Activated CD4-positive, alpha-beta T cell treated with anti-CD3 and anti-CD28 coated beads, Interleukin-10, Interleukin-2, amounts not matched to agents 100 ng/mL and 50 ng/mL, durations not matched to agents 16 hours and 8 hours (primary cell): ENCODE data around the gene TMTC3.
"Not testable (repeated sequence)": the region's sequence is repeated elsewhere in the genome, so short reads cannot be mapped to it uniquely, and the experiment has no call there.

ENCODE experiments used
- DNase-seq: peaks from one replicate; pipeline ENCODE4 v3.0.0-alpha.2; 2020

The TMTC3 gene

DNA sequence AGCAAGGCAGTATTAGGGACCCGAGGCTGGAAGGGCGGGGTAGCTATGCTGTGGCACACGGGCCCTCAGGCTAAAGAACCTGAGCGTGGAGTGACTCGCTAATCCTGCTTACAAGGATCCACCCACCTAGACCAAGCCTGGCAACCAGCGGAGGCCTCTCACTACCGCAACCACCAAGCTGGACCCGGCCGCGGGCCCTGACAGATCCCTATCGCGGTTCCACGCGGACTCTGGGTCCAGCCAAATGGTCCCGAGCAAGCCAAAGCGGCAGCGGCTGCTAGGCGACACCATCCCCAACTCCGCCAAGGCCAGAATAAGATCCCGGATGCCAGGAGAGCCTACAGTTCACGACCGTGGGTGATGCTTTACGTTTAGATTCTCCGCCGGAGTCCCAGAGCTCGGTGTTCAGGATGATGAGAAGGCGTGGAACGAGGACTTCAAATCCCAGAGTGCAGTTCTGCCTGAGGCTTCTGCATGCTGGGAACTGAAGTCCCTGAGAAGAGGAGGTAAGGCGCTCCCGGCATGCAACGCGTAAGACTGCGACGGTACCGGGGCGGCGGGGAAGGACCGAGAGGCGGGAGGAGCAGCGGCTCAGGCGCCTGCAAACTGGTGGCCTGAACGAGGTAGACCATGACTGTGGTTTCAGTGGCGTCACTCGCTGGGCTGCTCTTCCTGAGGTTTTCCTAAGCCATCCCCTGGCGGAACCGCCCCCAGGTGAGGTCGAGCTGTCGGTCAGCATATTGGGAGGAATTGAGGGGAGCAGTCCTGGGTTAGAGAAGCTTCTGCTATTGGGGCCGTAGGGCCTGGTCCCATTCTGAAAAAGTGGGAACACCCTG is at the start of gene TMTC3, which contains the start of gene CEP290:
TMTC3 (plus strand) TSS at position 534 of the 836 bp plus-strand sequence. CDS start 6,009 bp downstream, outside the sequence.
CEP290 (minus strand) TSS at position 315 of the 836 bp plus-strand sequence. CDS start 781 bp downstream, outside the sequence.
- DNase-seq = peak; percentile 98

DNA sequence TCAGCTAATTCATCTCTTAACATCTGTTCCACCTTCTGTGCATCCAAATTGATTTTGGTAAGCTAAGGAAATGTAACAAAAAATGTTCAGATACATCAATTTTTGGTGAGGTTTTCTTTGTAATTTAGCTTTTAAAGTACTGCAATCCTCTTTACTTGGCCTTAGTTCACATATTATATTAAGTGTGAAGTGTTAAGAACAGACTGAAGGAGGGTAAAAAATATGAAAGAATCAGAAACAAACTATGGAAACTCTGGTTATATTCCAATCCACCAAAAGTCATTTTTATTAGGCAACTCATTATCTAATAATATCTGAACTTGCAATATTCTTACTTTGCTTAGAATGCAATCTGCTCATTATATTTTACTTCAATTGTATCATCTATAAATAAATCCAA is 49.3 kb upstream of the TMTC3 start:
- DNase-seq = no peak

GRCh38 chr12:88093573-88093972 is 48.5 kb upstream of the TMTC3 start:
- DNase-seq = no peak

GRCh38 chr12:88108021-88108420 is 34.1 kb upstream of the TMTC3 start:
- DNase-seq = no peak

DNA sequence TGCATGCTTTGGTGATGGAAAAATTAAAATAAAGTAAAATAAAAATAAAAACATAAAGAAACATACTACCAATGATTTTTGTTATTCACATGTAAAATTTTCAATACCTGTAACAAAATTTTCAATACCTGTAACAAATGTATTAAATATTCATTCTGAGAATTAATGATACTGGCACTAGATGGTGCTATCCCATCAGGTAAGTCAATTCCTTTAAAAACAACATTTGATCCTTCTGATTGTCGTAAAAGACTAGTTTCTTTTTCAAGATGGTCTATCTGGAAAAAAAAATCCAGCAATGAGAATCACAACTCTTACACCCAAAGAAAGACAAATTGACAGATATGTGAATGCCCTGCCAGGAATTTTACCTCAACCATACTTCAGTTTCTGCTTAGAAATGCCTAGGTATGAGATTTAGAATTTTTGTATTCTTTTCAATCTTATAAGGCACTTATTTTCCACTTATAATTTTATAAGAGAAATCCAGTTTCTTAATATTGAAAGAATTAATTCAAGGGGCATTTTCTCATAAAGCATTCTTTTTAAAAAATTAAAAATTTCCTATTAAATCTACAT is 30.9 kb upstream of the TMTC3 start:
- DNase-seq = peak; percentile 31

DNA sequence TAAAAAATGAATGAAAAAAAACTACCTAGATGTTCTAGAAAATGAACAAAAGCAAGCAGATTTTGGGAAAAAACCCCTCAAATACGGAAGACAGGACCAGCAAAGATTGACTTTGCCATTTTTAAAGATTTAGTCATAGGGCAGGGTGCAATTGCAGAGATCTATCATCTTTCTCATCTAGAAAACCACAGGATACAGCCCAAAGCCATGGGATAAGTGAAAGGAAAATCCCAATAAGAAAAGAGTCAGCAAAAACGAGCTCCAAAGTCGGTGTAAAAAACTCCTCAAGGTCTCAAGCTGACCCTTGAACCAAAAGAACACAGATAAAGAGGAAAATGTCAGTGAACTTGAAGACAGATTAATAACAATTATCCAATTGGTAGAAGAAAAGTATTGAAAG is 28.2 kb upstream of the TMTC3 start:
- DNase-seq = no peak

- DNase-seq = no peak
These were observed 19.4 kb upstream of the TMTC3 start for GRCh38 chr12:88122666-88123065.

DNA sequence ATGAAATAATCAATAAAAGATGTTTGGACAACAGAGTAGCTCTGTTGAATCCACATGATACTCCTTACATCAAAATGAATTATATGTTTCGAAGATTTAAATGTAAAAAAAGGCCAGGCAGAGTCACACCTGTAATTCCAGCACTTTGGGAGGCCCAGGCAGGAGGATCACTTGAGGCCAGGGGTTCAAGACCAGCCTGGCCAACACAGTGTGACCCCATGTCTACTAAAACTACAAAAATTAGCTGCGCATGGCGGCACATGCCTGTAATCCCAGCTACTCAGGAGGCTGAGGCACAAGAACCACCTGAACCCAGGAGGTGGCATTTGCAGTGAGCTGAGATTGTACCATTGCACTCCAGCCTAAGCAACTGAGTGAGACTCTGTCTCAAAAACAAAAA is 15.0 kb upstream of the TMTC3 start:
- DNase-seq = no peak

DNA sequence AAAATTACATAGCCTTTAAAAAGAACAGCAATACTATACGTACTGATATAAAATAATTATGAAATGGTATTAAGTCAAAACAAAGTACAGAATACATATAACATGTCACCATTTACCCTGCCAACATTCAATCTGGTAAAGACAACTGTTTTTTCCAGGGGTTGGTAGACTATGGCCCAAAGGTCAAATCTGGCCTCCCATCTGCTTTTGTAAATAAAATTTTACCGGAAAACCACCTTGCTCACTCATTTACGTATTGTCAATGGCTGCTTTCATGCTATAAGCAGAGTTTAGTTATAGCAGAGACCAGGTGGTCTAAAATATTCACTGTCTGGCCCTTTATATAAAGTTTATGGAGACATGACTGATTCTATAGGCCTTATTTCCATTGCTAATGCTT is 14.3 kb upstream of the TMTC3 start:
- DNase-seq = no peak

DNA sequence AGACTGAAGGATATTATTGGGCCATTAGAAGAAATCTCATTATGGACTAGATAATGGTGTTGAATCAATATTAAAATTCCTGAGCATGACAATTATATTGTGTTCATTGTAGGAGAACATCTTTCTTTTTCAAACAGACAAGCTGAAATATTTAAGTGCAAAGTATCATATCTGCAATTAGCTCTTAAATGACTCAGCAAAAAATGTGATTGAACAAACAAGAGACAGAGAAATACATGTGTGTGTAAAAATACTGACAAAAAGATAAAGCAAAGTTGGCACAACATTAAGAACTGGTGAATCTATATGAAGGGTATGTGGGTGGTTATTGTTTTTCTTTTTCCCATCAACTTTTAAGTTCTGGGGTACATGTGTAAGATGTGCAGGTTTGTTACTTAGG is 9.7 kb upstream of the TMTC3 start:
- no peak for DNase-seq

DNA sequence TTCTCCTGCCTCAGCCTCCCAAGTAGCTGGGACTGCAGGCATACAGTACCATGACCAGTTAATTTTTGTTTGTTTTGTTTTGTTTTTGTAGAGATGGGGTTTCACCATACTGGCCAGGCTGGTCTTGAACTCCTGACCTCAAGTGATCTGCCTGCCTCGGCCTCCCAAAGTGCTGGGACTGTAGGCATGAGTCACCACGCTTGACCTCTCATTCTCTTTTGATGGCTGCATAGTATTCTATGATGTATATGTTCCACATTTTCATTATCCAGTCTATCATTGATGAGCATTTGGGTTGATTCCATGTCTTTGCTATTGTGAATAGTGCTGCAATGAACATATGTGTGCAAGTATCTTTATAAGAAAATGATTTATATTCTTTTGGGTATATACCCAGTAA is 8.9 kb upstream of the TMTC3 start:
- not testable (repeated sequence) for DNase-seq

DNA sequence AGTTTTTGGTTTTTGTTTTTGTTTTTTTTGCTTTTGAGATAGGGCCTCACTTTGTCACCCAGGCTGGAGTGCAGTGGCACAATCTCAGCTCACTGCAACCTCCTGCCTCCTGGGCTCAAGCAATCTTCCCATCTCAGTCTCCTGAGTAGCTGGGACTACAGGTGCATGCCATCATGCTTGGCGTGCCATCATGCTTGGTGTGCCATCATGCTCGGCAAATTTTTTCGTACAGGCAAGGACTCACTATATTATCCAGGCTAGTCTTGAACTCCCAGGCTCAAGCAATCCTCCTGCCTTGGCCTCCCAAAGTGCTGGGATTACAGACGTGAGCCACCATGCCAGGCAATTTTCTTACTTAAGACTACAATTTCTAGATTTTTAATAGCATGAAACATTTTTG is 2.4 kb upstream of the TMTC3 start:
- DNase-seq = not testable (repeated sequence)

- no peak for DNase-seq
These were observed 708 bp upstream of the TMTC3 start for GRCh38 chr12:88141425-88141773.

DNA sequence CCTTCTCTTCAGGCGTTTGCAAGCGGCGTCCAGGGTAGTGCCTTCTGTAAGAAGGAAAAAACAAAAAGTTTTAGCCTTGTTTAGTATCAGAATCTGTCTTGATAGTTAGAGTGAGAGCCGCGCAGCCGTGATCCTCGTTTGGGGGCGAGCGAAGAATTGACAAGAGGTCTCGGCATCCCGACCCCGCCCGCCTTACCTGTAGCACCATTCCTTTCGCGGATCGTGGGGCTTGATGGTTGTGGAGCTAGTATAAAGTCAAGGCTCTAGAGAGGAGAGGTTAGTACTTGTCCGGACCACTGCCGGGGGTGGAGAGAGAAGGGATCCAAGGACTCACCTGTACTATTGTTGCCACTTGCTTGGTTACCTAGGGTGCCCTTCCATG is 494 bp downstream of the TMTC3 start:
- DNase-seq = peak; percentile 14

- no peak for DNase-seq
These were observed 1.9 kb downstream of the TMTC3 start for GRCh38 chr12:88144037-88144436.

GRCh38 chr12:88144546-88145468 is 2.7 kb downstream of the TMTC3 start:
- DNase-seq = no peak

DNA sequence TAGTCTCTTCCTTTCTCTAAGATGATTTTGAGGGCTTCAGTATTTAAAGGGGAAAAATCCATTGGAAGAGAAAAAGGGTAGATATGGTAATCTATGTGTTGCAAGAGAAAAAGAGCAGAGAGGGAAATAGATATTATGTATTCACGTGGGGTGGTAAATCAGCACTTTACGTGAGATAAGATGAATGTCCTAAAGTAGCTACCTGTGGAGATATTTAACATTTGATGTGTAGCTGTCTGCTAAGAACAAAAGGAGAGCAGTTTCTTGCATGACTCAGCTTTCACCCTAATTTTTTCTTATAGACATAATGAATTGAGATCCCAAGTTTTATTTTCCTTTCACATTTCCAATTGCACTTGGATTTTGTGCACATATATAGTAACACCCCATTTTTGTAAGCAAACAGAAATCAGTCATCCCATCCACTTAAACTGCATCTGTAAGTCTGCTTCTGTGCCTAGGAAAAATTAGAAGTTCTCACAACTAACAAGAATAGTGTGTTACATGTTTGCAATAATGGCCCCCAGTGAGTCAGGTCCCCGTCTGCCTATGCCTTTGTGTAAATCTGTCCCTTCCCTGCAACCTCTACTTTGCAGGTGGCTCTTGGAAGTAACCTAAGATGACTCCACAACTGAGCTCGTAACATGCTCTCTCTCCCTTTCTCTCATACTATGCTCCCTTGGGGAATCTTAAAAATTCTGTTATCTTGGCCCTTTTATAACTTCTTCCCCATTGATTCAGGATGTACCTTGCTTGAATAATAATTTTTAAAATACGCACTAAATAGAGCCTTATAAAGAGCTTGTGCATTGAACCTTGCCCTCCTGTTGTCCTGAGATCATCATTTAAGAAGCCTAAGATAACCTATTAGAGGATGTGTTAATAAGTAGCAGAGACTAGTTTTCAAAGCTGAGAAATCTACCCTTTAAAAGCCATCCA is 3.7 kb downstream of the TMTC3 start:
- DNase-seq = no peak

DNA sequence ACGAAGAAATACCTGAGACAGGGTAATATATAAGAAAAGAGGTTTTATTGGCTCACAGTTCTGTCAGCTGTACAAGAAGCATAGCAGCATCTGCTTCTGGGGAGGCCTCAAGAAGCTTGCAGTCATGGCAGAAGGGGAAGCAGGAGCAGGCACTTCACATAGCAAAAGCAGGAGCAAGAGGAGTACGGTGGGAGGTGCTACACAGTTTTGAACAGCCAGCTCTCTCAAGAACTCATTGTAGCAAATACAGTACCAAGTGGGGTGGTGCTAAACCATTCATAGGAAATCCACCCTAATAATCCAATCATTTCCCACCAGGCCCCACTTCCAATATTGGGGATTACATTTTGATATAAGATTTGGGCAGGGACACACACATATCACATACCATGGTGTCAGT is 8.0 kb downstream of the TMTC3 start:
- DNase-seq = no peak

GRCh38 chr12:88153959-88154358 is 11.9 kb downstream of the TMTC3 start:
- DNase-seq = no peak

- DNase-seq = no peak
These were observed 14.1 kb downstream of the TMTC3 start for GRCh38 chr12:88156075-88156654.

DNA sequence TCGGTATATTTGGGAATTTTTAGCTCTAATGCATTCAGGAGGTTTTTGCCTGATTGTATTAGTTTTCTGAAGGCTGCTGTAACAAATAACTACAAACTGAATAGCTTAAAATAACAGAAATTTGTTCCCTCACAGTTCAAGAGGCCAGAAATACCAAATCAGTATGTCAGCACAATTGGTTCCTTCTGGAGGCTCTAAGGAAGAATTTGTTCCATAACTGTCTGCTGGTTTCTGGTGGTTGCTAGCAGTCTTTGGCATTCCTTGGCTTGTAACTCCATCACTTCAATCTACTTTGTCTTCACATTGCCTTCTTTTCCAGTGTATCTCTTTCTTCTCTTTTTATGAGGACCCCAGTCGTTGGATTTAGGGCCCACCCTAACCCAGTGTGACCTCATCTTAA is 21.3 kb downstream of the TMTC3 start:
- DNase-seq = no peak

DNA sequence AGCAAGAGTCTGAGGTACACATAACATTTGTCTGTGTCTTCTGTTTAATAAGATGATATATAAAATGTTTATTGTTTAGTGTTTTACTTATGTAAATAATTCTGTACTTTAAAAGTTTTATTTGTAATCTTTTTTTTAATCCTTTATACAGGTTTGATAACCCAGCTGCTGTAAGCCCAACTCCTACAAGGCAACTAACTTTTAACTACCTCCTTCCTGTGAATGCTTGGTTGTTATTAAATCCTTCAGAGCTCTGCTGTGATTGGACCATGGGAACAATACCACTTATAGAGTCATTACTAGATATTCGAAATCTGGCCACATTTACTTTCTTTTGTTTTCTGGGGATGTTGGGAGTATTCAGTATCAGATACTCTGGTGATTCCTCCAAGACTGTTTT is 24.1 kb downstream of the TMTC3 start:
- no peak for DNase-seq
